PC-9 (cell line): ENCODE measurements around the gene PTDSS2. TPM values are rescaled to one million over a fixed set of nuclear protein-coding genes. Genes with fewer than 3 reads are reported as not detected.

Source experiments
- BruUV-seq: library from RNA; stranded (reverse); fragments of 400-500 nt; replicated peaks from 2 replicates; lab custom pipeline; 2021; lab: Mats Ljungman, UMichigan
- CTCF ChIA-PET: fragments of 300-600 bp; sonication (Branson Sonifier 250); formaldehyde crosslinking; loops from one replicate; lab custom pipeline; 2022; ENCODE audit warnings: antibody characterized with exemption; lab: Charles Lee
- POLR2A ChIA-PET: fragments of 300-600 bp; sonication (Branson Sonifier 250); formaldehyde crosslinking; loops from one replicate; lab custom pipeline; 2022; ENCODE audit warnings: antibody characterized with exemption; ENCODE audit not compliant: unreplicated experiment; lab: Charles Lee
- DNase-seq, 2 experiments: peaks; one replicate each; pipeline versions ENCODE4 v3.0.0 to v3.0.0-alpha.2; 2015 to 2022; ENCODE audit warnings: mixed read lengths in 1 of 2
- H2AFZ ChIP-seq: fragments of 200-600 bp; sonication (generic); 2 replicates; pipeline ENCODE4 v1.8.1; 2017; ENCODE audit warnings: antibody characterized with exemption
- H3F3A ChIP-seq: fragments of 200-600 bp; sonication (generic); 2 replicates; pipeline ENCODE4 v1.8.1; 2017; ENCODE audit warnings: antibody characterized with exemption, mild to moderate bottlenecking, low read depth; ENCODE audit not compliant: insufficient read depth
- H3K27ac ChIP-seq: fragments of 200-600 bp; sonication (generic); 2 replicates; pipeline ENCODE4 v1.6.1; 2016; ENCODE audit warnings: mixed run types
- H3K27me3 ChIP-seq: fragments of 200-600 bp; sonication (generic); 2 replicates; pipeline ENCODE4 v1.6.1; 2016; ENCODE audit warnings: low read depth, mixed run types; ENCODE audit not compliant: insufficient read depth
- H3K36me3 ChIP-seq: fragments of 200-600 bp; sonication (generic); 2 replicates; pipeline ENCODE4 v1.6.1; 2016; ENCODE audit warnings: low read depth, mixed run types
- H3K4me1 ChIP-seq: fragments of 200-600 bp; sonication (generic); replicated peaks from 2 replicates; pipeline ENCODE4 v1.6.1; 2016; ENCODE audit warnings: mixed run types; ENCODE audit not compliant: insufficient read depth
- H3K4me2 ChIP-seq: fragments of 200-600 bp; sonication (generic); 2 replicates; pipeline ENCODE4 v1.6.1; 2017; ENCODE audit warnings: mixed run types
- H3K4me3 ChIP-seq: fragments of 200-600 bp; sonication (generic); 2 replicates; pipeline ENCODE4 v1.6.1; 2016; ENCODE audit warnings: mixed run types
- H3K79me2 ChIP-seq: fragments of 200-600 bp; sonication (generic); 2 replicates; pipeline ENCODE4 v1.6.1; 2017; ENCODE audit warnings: low read depth, mixed run types
- H3K9me2 ChIP-seq: fragments of 200-600 bp; sonication (generic); 2 replicates; pipeline ENCODE4 v1.8.1; 2017; ENCODE audit warnings: mild to moderate bottlenecking; ENCODE audit not compliant: insufficient read depth
- H3K9me3 ChIP-seq: fragments of 200-600 bp; sonication (generic); 2 replicates; pipeline ENCODE4 v1.8.1; 2016; ENCODE audit warnings: low read depth; ENCODE audit not compliant: insufficient read depth
- H4K20me1 ChIP-seq: fragments of 200-600 bp; sonication (generic); 2 replicates; pipeline ENCODE4 v1.8.1; 2017; ENCODE audit not compliant: insufficient read depth
- CTCF ChIP-seq: fragments of 200-600 bp; sonication (generic); conservative IDR thresholded peaks from 2 replicates; pipeline ENCODE4 v1.6.1; 2017; ENCODE audit warnings: mixed run types, antibody characterized with exemption, mild to moderate bottlenecking, moderate library complexity
- EZH2 ChIP-seq: fragments of 200-600 bp; sonication (generic); IDR thresholded peaks from 2 replicates; pipeline ENCODE4 v1.8.0; 2017; ENCODE audit warnings: antibody characterized with exemption, low read depth
- intact Hi-C: fragments of 100-400 bp; cut with micrococcal nuclease; formaldehyde crosslinking; loops from one replicate; pipeline ENCODE4 v1.10.0; 2022; ENCODE audit not compliant: unreplicated experiment
- total RNA-seq: library from RNA; stranded (reverse); gene quantifications from 2 replicates; pipeline ENCODE4 v1.2.3, GENCODE V29; 2021

PTDSS2 gene
- total RNA-seq, 1 experiment from 2014 or later = 32.5 TPM

GRCh38 chr11:446891-447290 lies 3.2 kb upstream of the PTDSS2 start:
- no peaks in the 10 kb centered on the region for H3K9me2 ChIP-seq
- peaks cover 22% of the 10 kb centered on the region for H3K79me2 ChIP-seq
- no peak for DNase-seq
- intact Hi-C loops = loop anchor here (5.0 kb wide), 1 partner anchor 140 kb away; the partner anchor contains the start of gene IFITM2
- no peak overlapping the region for H2AFZ ChIP-seq
- H3K4me2 ChIP-seq = no peak overlapping the region
- BruUV-seq = no TSS peak
- no peaks in the 10 kb centered on the region for H3K9me3 ChIP-seq
- H3F3A ChIP-seq = peaks cover 9% of the 10 kb centered on the region; the same call in 1 of the 2 replicates
- POLR2A ChIA-PET = no interaction called here
- no peak overlapping the region for H3K4me3 ChIP-seq
- TF ChIP-seq CTCF = no peak
- TF ChIP-seq EZH2 = no peak
- no peaks in the 10 kb centered on the region for H3K36me3 ChIP-seq
- no peak overlapping the region for H3K27ac ChIP-seq
- H3K27me3 ChIP-seq = no peaks in the 10 kb centered on the region
- CTCF ChIA-PET = no interaction called here
- no peaks in the 10 kb centered on the region for H4K20me1 ChIP-seq
- H3K4me1 ChIP-seq = 0 out of 2 replicates have a peak, but pooled peaks cover 5% of the 10 kb centered on the region

GRCh38 chr11:447923-448731 lies 2.0 kb upstream of the PTDSS2 start:
- no peaks in the 10 kb centered on the region for H3K36me3 ChIP-seq
- no peak for TF ChIP-seq EZH2
- TF ChIP-seq CTCF = peak; percentile 82
- H3K27me3 ChIP-seq = no peaks in the 10 kb centered on the region
- H3K79me2 ChIP-seq = peaks cover 22% of the 10 kb centered on the region
- peak overlapping the region; percentile 75 for H2AFZ ChIP-seq
- no peaks in the 10 kb centered on the region for H4K20me1 ChIP-seq
- peak overlapping the region; percentile 88 for H3K4me2 ChIP-seq
- no peaks in the 10 kb centered on the region for H3K9me2 ChIP-seq
- DNase-seq = peak; percentile 72 to 86
- intact Hi-C loops = loop anchor here (2.0 to 5.0 kb wide), 2 partner anchors 53 to 141 kb away; partner anchors contain the start of genes IFITM2 and PKP3
- no peaks in the 10 kb centered on the region for H3K9me3 ChIP-seq
- CTCF ChIA-PET = interaction anchor here (0.6 to 1.6 kb wide), 5 partner anchors 14 to 84 kb away, joined by 3 to 8 read pairs (median 3); no protein-coding TSS in a partner anchor
- 0 out of 2 replicates have a peak, but pooled peaks cover 5% of the 10 kb centered on the region for H3K4me1 ChIP-seq
- no peak overlapping the region for H3K27ac ChIP-seq
- H3F3A ChIP-seq = peaks cover 9% of the 10 kb centered on the region; the same call in 1 of the 2 replicates
- BruUV-seq = TSS peak; percentile 44
- H3K4me3 ChIP-seq = peak overlapping the region; percentile 72
- POLR2A ChIA-PET = interaction anchor here (0.5 to 0.8 kb wide), 4 partner anchors 85 to 381 kb away, joined by 3 to 37 read pairs (median 6); partner anchors contain the start of genes BET1L and RIC8A

- Histone ChIP-seq H4K20me1 (no peaks in the 10 kb centered on the region), H3K36me3 (no peaks in the 10 kb centered on the region), H3K4me2 (peak overlapping the region; percentile 88), H3K27ac (no peak overlapping the region), H3K4me3 (peak overlapping the region; percentile 69), H3K79me2 (peaks cover 22% of the 10 kb centered on the region), H3K9me2 (no peaks in the 10 kb centered on the region), H3K4me1 (0 out of 2 replicates have a peak, but pooled peaks cover 5% of the 10 kb centered on the region), H3K9me3 (no peaks in the 10 kb centered on the region), H3K27me3 (no peaks in the 10 kb centered on the region), H3F3A (peaks cover 9% of the 10 kb centered on the region; the same call in 1 of the 2 replicates), H2AFZ (peak overlapping the region; percentile 84)
- TF ChIP-seq EZH2 (no peak), CTCF (no peak)
- intact Hi-C loops = loop anchor here (1.0 kb wide), 1 partner anchor 56 kb away; the partner anchor contains the start of gene RNH1
- peak; percentile 45 to 52 for DNase-seq
- ChIA-PET POLR2A (interaction anchor here (0.5 kb wide), 1 partner anchor 40 kb away, joined by 5 read pairs; no protein-coding TSS in a partner anchor), CTCF (no interaction called here)
- BruUV-seq = no TSS peak
These were observed 851 bp downstream of the PTDSS2 start for GRCh38 chr11:450809-451451.
